Measurements from ENCODE around the gene TBC1D22A. TPM values are rescaled to one million over a fixed set of nuclear protein-coding genes. Genes with fewer than 3 reads are reported as not detected.

TBC1D22A gene
- total RNA-seq, 2 experiments from 2014 or later = 22.3 to 43.9 TPM

DNA sequence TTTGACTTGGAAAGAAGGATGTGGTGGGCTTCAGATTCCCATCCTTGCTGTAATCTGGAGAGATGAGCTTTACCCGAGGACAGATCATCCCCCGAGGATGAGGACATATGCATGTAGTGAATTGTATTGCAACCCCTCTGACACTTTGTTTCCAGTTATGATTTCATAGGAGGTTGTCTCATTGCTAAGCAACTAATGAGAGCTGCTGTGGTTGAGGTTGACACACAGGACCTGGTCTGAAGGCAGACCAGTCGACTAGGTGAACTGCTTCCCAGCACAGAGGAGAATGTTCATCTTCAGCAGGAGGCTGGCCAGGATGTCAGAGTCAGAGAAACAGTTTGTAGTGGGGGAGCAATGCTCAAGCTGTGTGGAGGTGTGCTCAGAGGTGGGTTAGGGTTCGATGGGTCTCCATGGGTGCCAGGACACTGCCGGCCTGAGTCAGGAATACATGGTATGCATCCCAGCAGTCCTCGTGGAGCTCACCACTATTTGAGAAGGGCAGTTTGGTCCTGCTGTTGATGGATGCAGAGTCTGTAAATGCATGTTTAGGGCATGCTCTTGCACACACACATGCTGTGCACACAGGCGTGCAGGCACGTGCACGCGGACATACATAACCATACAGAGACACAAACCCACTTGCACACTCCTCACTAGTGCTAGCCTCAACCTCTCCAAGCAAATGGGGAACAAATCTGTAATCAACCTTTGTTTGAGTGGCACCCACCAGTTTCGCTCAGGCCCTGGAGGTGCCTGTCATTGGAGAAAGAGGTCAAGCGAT, 153.7 kb downstream of the TBC1D22A start:
- Histone ChIP-seq H3K9me3 (ENCODE audit: low read length) (0 out of 2 replicates have a peak, but pooled peaks cover under 1% of the 10 kb centered on the region), H3K4me2 (ENCODE audit: low read length) (no peak overlapping the region), H3K79me2 (ENCODE audit: insufficient read depth, low read depth, low read length) (no peaks in the 10 kb centered on the region), H2AFZ (ENCODE audit: low read length) (no peak overlapping the region), H3K4me1 (ENCODE audit: insufficient read depth, low read length, poor library complexity, severe bottlenecking) (no peaks in the 10 kb centered on the region), H4K20me1 (ENCODE audit: insufficient read depth, low read length) (no peaks in the 10 kb centered on the region), H3K27ac (ENCODE audit: low read depth, low read length, poor library complexity, severe bottlenecking) (no peak overlapping the region), H3K36me3 (ENCODE audit: insufficient read depth, low read length) (peaks cover 14% of the 10 kb centered on the region), H3K9me2 (ENCODE audit: insufficient read depth, low read length) (no peaks in the 10 kb centered on the region), H3K4me3 (ENCODE audit: low read depth, low read length, poor library complexity, severe bottlenecking) (no peak overlapping the region)
- CTCF ChIA-PET (ENCODE audit: unreplicated experiment) = no interaction called here
- DNase-seq (ENCODE audit: low spot score) = no peak
- POLR2A ChIA-PET = no interaction called here
- intact Hi-C loops (cut with micrococcal nuclease; ENCODE audit: unreplicated experiment) = no loop called here
- no TSS peak for BruUV-seq (replicated peaks)
- TF ChIP-seq EZH2phosphoT487 (IDR thresholded peaks at IDR 0.05; ENCODE audit: borderline replicate concordance, low read depth, low read length) = no peak
- TF ChIP-seq, protein P1, sequence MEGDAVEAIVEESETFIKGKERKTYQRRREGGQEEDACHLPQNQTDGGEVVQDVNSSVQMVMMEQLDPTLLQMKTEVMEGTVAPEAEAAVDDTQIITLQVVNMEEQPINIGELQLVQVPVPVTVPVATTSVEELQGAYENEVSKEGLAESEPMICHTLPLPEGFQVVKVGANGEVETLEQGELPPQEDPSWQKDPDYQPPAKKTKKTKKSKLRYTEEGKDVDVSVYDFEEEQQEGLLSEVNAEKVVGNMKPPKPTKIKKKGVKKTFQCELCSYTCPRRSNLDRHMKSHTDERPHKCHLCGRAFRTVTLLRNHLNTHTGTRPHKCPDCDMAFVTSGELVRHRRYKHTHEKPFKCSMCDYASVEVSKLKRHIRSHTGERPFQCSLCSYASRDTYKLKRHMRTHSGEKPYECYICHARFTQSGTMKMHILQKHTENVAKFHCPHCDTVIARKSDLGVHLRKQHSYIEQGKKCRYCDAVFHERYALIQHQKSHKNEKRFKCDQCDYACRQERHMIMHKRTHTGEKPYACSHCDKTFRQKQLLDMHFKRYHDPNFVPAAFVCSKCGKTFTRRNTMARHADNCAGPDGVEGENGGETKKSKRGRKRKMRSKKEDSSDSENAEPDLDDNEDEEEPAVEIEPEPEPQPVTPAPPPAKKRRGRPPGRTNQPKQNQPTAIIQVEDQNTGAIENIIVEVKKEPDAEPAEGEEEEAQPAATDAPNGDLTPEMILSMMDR (conservative IDR thresholded peaks at IDR 0.05; ENCODE audit: low read length) = no peak

DNA sequence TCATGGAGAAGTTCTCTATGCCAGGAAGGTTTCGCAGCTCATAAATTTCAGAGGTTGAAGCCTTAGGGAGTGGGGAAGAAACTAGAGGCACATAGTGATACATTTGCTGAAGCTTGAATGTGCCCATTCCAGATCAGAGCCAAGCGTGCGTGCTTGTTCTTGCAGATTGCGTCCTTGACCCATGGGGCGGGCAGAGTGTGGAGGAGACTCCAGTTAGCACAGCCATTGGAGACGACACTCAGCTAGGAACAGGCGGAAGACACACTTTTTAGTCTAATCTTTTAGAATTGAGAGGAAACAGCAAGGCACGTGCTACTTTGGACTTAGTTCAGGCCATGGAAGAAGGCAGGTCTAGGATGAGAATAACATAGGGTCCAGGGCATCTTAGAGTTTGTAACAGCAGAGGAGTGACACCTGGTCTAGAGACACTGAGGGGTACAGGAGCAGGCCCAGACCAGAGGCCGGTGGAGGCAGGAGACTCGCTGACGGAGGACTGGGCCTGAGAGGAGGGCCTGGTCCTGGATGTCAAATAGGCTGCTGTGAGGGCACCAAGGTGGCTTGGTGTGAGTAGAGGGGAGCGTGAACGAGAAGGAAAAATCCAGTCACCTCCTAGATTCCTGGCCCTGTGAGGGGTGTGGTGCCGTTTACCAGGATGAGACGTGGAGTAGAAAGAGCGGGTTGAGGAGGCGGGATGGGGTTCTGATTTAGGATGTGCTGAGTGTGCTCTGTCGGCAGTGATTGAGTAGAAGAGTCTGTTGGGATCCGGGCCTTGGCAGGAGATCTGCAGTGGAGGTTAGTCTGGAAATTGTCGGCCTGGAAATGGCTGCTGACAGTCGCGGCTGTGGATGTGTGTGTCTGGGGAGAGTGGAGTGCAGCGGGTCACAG, 154.7 kb downstream of the TBC1D22A start:
- intact Hi-C loops (cut with micrococcal nuclease; ENCODE audit: unreplicated experiment) = no loop called here
- BruUV-seq (replicated peaks) = no TSS peak
- H3K4me2 ChIP-seq (ENCODE audit: low read length) = no peak overlapping the region
- no peak for TF ChIP-seq EZH2phosphoT487 (IDR thresholded peaks at IDR 0.05; ENCODE audit: borderline replicate concordance, low read depth, low read length)
- TF ChIP-seq, protein P1 (conservative IDR thresholded peaks at IDR 0.05; ENCODE audit: low read length) = no peak
- H3K27ac ChIP-seq (ENCODE audit: low read depth, low read length, poor library complexity, severe bottlenecking) = no peak overlapping the region
- no peaks in the 10 kb centered on the region for H3K9me2 ChIP-seq (ENCODE audit: insufficient read depth, low read length)
- H3K4me3 ChIP-seq (ENCODE audit: low read depth, low read length, poor library complexity, severe bottlenecking) = no peak overlapping the region
- POLR2A ChIA-PET = no interaction called here
- no peak overlapping the region for H2AFZ ChIP-seq (ENCODE audit: low read length)
- H3K9me3 ChIP-seq (ENCODE audit: low read length) = peaks cover 10% of the 10 kb centered on the region; the same call in 1 of the 2 replicates
- no peaks in the 10 kb centered on the region for H4K20me1 ChIP-seq (ENCODE audit: insufficient read depth, low read length)
- no peak for DNase-seq (ENCODE audit: low spot score)
- no peaks in the 10 kb centered on the region for H3K79me2 ChIP-seq (ENCODE audit: insufficient read depth, low read depth, low read length)
- H3K36me3 ChIP-seq (ENCODE audit: insufficient read depth, low read length) = peaks cover 18% of the 10 kb centered on the region
- no peaks in the 10 kb centered on the region for H3K4me1 ChIP-seq (ENCODE audit: insufficient read depth, low read length, poor library complexity, severe bottlenecking)
- CTCF ChIA-PET (ENCODE audit: unreplicated experiment) = no interaction called here

All from OCI-LY7 (cell line).